ENCODE measurements around the gene RFWD3. TPM values are rescaled to one million over a fixed set of nuclear protein-coding genes. Genes with fewer than 3 reads are reported as not detected.

RFWD3 gene
- total RNA-seq, 6 experiments from 2014 or later, result 5.4 to 10.3 (median 7.3) TPM

DNA sequence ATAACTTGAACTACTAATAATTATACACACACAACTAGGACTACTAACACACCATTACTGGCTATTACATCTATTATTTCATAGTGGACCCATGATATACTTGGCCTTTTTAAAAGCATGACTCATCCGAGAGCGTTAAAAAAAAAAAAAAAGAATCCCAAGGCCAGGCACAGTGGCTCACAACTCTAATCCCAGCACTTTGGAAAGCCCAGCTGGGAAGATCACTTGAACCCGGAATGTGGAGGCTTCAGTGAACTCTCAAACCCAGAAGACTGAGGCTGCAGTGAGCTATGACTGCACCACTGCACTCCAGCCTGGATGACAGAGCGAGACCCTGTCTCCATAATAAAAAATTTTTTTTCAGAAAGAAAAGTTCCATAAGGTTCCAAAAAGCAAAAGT is 62.8 kb downstream of the RFWD3 start:
- Histone ChIP-seq H3K9me3 (no peaks in the 10 kb centered on the region), H3K27ac (no peak overlapping the region), H3K4me1 (peaks cover 0 to 27% (median 10%) of the 10 kb centered on the region in 4 donors), H3K4me3 (no peak overlapping the region), H3K36me3 (no peaks in the 10 kb centered on the region), H3K27me3 (no peaks in the 10 kb centered on the region)
- peak in 1 of 4 donors; percentile 5 for ATAC-seq
- intact Hi-C loops (cut with DNase I), result no loop called here
- TF ChIP-seq POLR2A (IDR thresholded peaks at IDR 0.05), result no peak
- TF ChIP-seq, protein P1, sequence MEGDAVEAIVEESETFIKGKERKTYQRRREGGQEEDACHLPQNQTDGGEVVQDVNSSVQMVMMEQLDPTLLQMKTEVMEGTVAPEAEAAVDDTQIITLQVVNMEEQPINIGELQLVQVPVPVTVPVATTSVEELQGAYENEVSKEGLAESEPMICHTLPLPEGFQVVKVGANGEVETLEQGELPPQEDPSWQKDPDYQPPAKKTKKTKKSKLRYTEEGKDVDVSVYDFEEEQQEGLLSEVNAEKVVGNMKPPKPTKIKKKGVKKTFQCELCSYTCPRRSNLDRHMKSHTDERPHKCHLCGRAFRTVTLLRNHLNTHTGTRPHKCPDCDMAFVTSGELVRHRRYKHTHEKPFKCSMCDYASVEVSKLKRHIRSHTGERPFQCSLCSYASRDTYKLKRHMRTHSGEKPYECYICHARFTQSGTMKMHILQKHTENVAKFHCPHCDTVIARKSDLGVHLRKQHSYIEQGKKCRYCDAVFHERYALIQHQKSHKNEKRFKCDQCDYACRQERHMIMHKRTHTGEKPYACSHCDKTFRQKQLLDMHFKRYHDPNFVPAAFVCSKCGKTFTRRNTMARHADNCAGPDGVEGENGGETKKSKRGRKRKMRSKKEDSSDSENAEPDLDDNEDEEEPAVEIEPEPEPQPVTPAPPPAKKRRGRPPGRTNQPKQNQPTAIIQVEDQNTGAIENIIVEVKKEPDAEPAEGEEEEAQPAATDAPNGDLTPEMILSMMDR (IDR thresholded peaks at IDR 0.05), result no peak
- 61% methylated on average over 4 of the region's 4 CpGs for WGBS (ENCODE audit: insufficient coverage, low coverage, low lambda C conversion rate, missing lambda C conversion rate)
- DNase-seq, result no peak

DNA sequence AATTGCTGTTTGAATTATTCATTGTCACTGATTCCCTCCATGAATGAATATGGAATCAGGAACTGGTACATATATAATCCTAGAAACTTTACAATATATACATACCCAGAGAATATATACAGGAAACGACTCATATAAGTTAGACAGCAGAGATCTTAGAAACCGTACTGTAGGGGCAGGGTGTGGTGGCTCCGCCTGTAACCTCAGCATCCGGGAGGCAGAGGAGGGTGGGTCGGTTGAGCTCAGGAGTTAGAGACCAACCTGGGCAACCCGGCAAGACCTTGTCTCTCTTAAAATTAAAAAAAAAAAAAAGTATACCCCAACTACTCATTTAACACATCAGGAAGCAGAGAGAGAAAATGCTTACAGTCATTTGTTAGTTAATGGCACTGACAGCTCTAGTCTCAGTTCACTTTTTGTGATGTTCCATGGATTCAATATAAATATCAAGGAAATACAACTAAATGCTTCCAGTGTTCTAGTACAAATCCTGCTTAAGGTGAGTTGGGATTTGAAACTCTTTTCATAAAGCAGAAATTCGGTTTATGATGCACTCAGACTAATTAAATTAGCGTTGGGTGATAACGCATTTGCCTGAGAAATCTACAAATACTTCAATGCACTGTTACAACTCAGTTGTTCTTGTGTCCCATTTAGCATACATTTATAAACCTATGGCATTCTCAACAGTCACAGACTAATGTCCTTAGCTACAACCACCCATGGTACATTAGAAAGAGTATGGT is 65.4 kb downstream of the RFWD3 start:
- WGBS (ENCODE audit: insufficient coverage, low coverage, low lambda C conversion rate, missing lambda C conversion rate), result 64% methylated on average over 9 of the region's 9 CpGs
- DNase-seq (no peak), ATAC-seq (no peak)
- no peak overlapping the region for H3K4me3 ChIP-seq
- peaks cover 0 to 27% (median 10%) of the 10 kb centered on the region in 4 donors for H3K4me1 ChIP-seq
- H3K27ac ChIP-seq, result no peak overlapping the region
- TF ChIP-seq, protein P1 (IDR thresholded peaks at IDR 0.05), result no peak
- no peak for TF ChIP-seq POLR2A (IDR thresholded peaks at IDR 0.05)
- H3K27me3 ChIP-seq, result no peaks in the 10 kb centered on the region
- H3K36me3 ChIP-seq, result no peaks in the 10 kb centered on the region
- no peaks in the 10 kb centered on the region for H3K9me3 ChIP-seq
- intact Hi-C loops (cut with DNase I), result no loop called here

DNA sequence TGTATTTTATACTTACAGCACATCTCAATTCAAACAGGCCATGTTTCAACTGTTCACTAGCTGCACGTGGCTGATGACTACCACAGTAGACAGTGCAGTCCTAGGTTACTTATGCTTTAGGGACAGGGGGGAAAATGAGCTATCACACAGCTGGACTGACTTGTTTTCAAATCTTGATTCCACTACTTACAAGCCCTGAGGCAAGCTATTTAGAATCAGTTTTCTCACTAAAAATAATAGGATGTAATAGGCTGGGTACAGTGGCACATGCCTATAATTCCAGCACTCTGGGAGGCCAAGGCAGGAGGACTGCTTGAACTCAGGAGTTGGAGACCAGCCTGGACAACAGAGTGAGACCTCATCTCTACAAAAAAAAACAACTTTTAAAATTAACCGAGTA is 70.1 kb downstream of the RFWD3 start:
- TF ChIP-seq, protein P1 (IDR thresholded peaks at IDR 0.05), result no peak
- TF ChIP-seq POLR2A (IDR thresholded peaks at IDR 0.05), result no peak
- Histone ChIP-seq H3K4me1 (peaks cover 0 to 27% (median 4%) of the 10 kb centered on the region in 4 donors), H3K27me3 (no peaks in the 10 kb centered on the region), H3K36me3 (no peaks in the 10 kb centered on the region), H3K4me3 (no peak overlapping the region), H3K9me3 (no peaks in the 10 kb centered on the region), H3K27ac (no peak overlapping the region)
- DNase-seq (no peak), ATAC-seq (no peak)
- intact Hi-C loops (cut with DNase I), result no loop called here
- 71% methylated on average over 1 of the region's 2 CpGs for WGBS (ENCODE audit: insufficient coverage, low coverage, low lambda C conversion rate, missing lambda C conversion rate)

DNA sequence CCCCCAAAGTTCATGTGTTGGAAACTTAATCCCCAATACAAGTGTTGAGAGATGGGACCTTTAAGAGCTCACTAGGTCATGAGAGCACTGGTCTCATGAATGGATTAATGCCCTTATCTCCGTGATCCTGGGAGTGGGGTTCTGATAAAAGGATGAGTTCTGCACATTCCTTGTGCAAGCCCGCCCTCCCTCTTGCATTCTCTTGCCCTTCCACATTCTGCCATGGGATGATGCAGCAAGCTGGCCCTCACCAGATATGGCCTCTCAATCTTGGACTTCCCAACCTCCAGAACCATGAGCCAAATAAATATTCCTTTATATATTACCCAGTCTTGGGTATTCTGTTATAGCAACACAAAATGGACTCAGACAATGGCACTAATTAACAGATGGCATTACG is 73.8 kb downstream of the RFWD3 start:
- no peak overlapping the region for H3K4me3 ChIP-seq
- H3K36me3 ChIP-seq, result no peaks in the 10 kb centered on the region
- H3K9me3 ChIP-seq, result no peaks in the 10 kb centered on the region
- no peak overlapping the region for H3K27ac ChIP-seq
- H3K27me3 ChIP-seq, result no peaks in the 10 kb centered on the region
- no peak for TF ChIP-seq POLR2A (IDR thresholded peaks at IDR 0.05)
- TF ChIP-seq, protein P1 (IDR thresholded peaks at IDR 0.05), result no peak
- ATAC-seq (no peak), DNase-seq (peak in 1 of 3 donors; percentile 19)
- peaks cover 0 to 31% (median 8%) of the 10 kb centered on the region in 4 donors for H3K4me1 ChIP-seq
- 67% methylated on average over 2 of the region's 3 CpGs for WGBS (ENCODE audit: insufficient coverage, low coverage, low lambda C conversion rate, missing lambda C conversion rate)
- intact Hi-C loops (cut with DNase I), result no loop called here

Data from right lobe of liver (tissue), 6 donors.